Erythroblast (primary cell): ENCODE data around the gene IGF2BP3.

Source experiments
- DNase-seq, 2 experiments: peaks; one replicate each; lab custom pipeline; 2025; lab: John Stamatoyannopoulos, UW
- GATA1 ChIP-seq: IDR thresholded peaks from 2 replicates; pipeline ENCODE4 v1.6.1; 2011; ENCODE audit warnings: low read depth, mild to moderate bottlenecking, control low read depth, low read length, moderate library complexity
- POLR2A ChIP-seq: IDR thresholded peaks from 2 replicates; pipeline ENCODE4 v1.6.1; 2011; ENCODE audit warnings: mild to moderate bottlenecking, low read length

The IGF2BP3 gene

DNA sequence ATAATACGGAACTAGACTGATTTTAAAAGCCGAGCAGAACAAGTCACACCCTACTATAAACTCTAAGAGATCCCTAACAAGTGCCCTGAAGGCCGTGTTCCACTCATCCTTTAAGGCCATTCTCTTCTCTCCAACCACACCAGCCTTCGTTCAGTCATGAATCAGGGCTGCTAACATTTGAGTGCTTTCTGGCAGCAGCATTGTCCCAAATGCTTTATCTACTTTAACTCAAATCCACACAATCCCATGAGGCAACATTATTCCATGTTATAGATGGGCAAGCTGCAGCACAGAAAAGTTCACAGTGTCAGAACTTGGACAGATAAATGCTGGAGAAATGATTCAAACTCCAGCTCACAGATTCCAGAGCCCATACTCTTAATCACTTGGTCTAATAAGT is 97.7 kb downstream of the IGF2BP3 start:
- TF ChIP-seq POLR2A (no peak), GATA1 (no peak)
- DNase-seq, result no peak

GRCh38 chr7:23371654-23372053 is 98.6 kb downstream of the IGF2BP3 start:
- no peak for DNase-seq

GRCh38 chr7:23369695-23370404 is 100.4 kb downstream of the IGF2BP3 start:
- peak; percentile 27 to 70 for DNase-seq
- TF ChIP-seq POLR2A (no peak), GATA1 (no peak)

More at GRCh38 chr7:23371654-23372053, 98.6 kb downstream of the IGF2BP3 start:
- TF ChIP-seq GATA1 (no peak), POLR2A (no peak)

DNA sequence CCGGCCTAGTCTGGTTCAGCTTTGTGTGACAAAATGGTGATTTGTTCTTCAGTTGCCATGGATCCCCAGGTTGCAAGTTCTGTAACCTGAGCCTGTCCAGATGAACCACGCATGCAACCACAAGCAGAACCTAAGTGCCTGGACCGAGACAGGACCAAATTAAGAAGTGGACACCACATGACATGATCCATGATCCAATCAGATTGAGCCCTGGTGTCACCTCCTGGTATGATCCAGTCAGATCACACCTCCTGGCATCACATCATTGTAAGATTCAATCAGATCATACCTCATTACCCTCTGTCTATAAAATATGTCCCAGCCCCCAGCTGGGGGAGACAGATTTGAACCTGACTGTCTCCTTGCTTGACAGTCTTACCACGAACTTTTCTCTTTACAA is 101.2 kb downstream of the IGF2BP3 start:
- no peak for TF ChIP-seq GATA1
- TF ChIP-seq POLR2A, result no peak

GRCh38 chr7:23358152-23358674 is 112.1 kb downstream of the IGF2BP3 start:
- no peak for DNase-seq
- TF ChIP-seq GATA1 (no peak), POLR2A (no peak)

More for the DNA sequence above, 101.2 kb downstream of the IGF2BP3 start:
- no peak for DNase-seq

DNA sequence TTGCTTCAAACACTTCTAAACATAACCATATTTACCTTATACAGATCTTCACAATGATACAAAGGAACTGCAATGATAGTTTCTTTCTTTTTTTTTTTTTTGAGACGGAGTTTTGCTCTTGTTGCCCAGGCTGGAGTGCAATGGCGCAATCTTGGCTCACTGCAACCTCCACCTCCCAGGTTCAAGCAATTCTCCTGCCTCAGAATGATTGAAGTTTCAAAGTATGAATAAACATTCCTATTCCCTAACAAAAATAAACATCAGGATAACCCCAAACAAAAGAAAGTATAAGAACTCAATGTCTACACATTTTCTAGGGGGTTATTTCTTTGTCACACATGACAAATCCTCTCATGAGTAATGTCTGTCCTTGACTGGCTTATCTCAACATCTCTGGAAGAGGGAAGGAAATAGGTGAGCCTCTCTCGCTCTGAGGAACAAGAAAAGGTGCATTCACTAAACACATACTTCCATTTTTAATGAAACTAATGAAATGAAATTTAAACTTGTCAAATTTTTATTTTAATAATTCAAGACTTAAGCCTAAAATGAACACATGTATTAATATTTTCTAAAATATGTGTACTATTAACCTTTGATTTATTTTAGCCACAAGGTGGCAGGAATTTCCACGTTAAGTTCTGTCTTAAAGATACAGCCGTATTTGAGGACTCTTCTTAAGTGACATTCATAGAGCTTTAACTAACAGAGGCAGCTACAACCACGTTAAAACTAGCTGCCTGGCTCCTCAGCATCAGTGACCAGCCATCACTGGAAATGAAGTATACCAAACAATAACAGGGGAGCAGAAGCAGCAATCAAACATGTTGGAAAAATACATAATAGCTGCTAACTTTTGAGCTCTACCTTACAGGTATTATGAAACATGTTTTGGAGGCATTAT is 112.8 kb downstream of the IGF2BP3 start:
- peak; percentile 54 to 60 for DNase-seq
- TF ChIP-seq POLR2A (no peak), GATA1 (no peak)

- no peak for DNase-seq
- TF ChIP-seq GATA1 (no peak), POLR2A (no peak)
Measured at GRCh38 chr7:23356726-23357125, 113.6 kb downstream of the IGF2BP3 start.

DNA sequence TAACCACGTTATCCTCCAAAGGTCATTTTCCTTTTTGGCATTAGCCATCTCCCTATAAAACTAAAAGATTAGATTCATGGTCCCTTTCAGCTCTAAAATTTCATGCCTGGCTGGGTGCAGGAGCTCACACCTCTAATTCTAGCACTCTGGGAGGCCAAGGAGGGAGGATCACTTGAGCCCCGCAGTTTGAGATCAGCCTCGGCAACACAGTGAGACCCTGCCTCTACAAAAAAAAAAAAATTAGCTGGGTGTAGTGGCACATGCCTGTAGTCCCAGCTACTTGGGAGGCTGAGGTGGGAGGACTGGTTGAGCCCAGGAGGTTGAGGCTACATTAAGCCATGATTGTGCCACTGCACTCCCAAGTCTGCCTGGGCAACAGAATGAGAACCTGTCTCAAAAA is 114.1 kb downstream of the IGF2BP3 start:
- TF ChIP-seq POLR2A (no peak), GATA1 (no peak)
- DNase-seq, result no peak

GRCh38 chr7:23353172-23353571 is 117.1 kb downstream of the IGF2BP3 start:
- no peak for DNase-seq
- no peak for TF ChIP-seq GATA1
- no peak for TF ChIP-seq POLR2A

GRCh38 chr7:23350466-23350865 is 119.8 kb downstream of the IGF2BP3 start:
- DNase-seq, result no peak
- TF ChIP-seq POLR2A, result no peak
- TF ChIP-seq GATA1, result no peak

- no peak for DNase-seq
Measured at GRCh38 chr7:23349484-23350157, 120.7 kb downstream of the IGF2BP3 start.

DNA sequence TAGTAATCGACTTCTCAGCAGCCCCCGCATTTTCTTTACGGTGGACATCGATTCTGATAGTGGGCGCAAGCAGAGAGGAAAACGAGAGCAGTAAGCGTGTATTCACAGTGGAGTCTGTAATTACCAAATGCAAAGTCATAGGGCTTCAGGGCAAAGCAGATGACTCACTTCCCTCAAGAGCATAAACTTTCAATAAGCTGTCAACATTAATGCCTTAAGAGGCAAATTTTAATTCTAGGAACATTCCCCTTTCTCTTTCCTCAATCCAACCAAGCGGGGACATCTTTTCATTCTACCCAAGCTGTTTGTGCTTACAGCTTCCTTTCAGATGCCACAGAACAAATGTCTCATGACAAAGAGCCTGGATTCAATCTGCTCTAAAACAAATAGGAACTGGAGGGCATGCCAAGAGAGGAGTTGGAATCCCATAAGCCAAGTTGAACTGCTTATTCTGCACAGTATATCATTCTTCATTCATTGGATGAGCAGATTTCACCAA is 122.6 kb downstream of the IGF2BP3 start:
- peak in 1 of 2 experiments; percentile 36 for DNase-seq
- no peak for TF ChIP-seq POLR2A
- no peak for TF ChIP-seq GATA1

More at GRCh38 chr7:23349484-23350157, 120.7 kb downstream of the IGF2BP3 start:
- no peak for TF ChIP-seq GATA1
- no peak for TF ChIP-seq POLR2A
